Endodermal cell (in vitro differentiated cells): ENCODE measurements around the gene MYL5. TPM values are rescaled to one million over a fixed set of nuclear protein-coding genes. Genes with fewer than 3 reads are reported as not detected.

Source experiments
- DNase-seq: peaks from one replicate; pipeline ENCODE4 v3.0.0-alpha.2; 2017
- H3K27ac ChIP-seq: 2 replicates; pipeline ENCODE4 v1.5.1; 2013; ENCODE audit warnings: mild to moderate bottlenecking, low read depth, low read length, moderate library complexity
- H3K27me3 ChIP-seq: 2 replicates; pipeline ENCODE4 v1.6.1; 2013; ENCODE audit warnings: mild to moderate bottlenecking, low read length, moderate library complexity; ENCODE audit not compliant: insufficient read depth, control insufficient read depth, poor library complexity, severe bottlenecking
- H3K36me3 ChIP-seq: 2 replicates; pipeline ENCODE4 v1.7.0; 2013; ENCODE audit warnings: mild to moderate bottlenecking, low read length, moderate library complexity; ENCODE audit not compliant: control insufficient read depth, insufficient read depth
- H3K4me1 ChIP-seq: one replicate; pipeline ENCODE4 v1.7.0; 2013; ENCODE audit warnings: low read length; ENCODE audit not compliant: control insufficient read depth, insufficient read depth
- H3K4me3 ChIP-seq: 2 replicates; pipeline ENCODE4 v1.5.1; 2013; ENCODE audit warnings: mild to moderate bottlenecking, low read length, moderate library complexity
- H3K9ac ChIP-seq: 2 replicates; pipeline ENCODE4 v1.6.1; 2013; ENCODE audit warnings: mild to moderate bottlenecking, low read length, moderate library complexity; ENCODE audit not compliant: poor library complexity, severe bottlenecking; ENCODE audit errors: extremely low read depth
- H3K9me3 ChIP-seq: 2 replicates; pipeline ENCODE4 v1.6.1; 2013; ENCODE audit warnings: mild to moderate bottlenecking, low read length, moderate library complexity; ENCODE audit not compliant: control insufficient read depth
- H3K27ac Mint-ChIP-seq: 2 replicates; pipeline ENCODE4 v1.8.0; 2020; ENCODE audit warnings: mixed read lengths
- H3K27me3 Mint-ChIP-seq: 2 replicates; pipeline ENCODE4 v1.8.0; 2021; ENCODE audit warnings: mild to moderate bottlenecking, mixed read lengths; ENCODE audit not compliant: insufficient read depth
- H3K36me3 Mint-ChIP-seq: 2 replicates; pipeline ENCODE4 v1.8.0; 2020; ENCODE audit warnings: low read depth, mixed read lengths
- H3K4me1 Mint-ChIP-seq: 2 replicates; pipeline ENCODE4 v1.8.0; 2020; ENCODE audit warnings: mixed read lengths
- H3K4me3 Mint-ChIP-seq: 2 replicates; pipeline ENCODE4 v1.8.0; 2020; ENCODE audit warnings: mild to moderate bottlenecking, moderate library complexity, mixed read lengths
- H3K9me3 Mint-ChIP-seq: 2 replicates; pipeline ENCODE4 v1.8.0; 2020; ENCODE audit warnings: mild to moderate bottlenecking, mixed read lengths
- CTCF ChIP-seq: fragments of 200-600 bp; sonication (generic); conservative IDR thresholded peaks from 2 replicates; pipeline ENCODE4 v1.5.0; 2021; ENCODE audit warnings: antibody characterized with exemption, mild to moderate bottlenecking
- WGBS, 2 experiments: methylation state at CpG; one replicate each; pipeline versions ENCODE4 v1.1.5 to v1.1.7; 2013; ENCODE audit warnings: missing lambda C conversion rate in 2 of 2, mixed read lengths in 1 of 2; ENCODE audit not compliant: insufficient coverage in 1 of 2, insufficient read length in 1 of 2; 5-methylcytosine and 5-hydroxymethylcytosine counted together
- total RNA-seq, 2 donors: library from RNA; stranded (reverse); fragmentation: NEBNext Ultra II Directional in 1 of 2; extraction: Animal tissue kit (Norgen Biotek cat#: 25700) in 1 of 2; gene quantifications; 2 replicates in 1 of 2; 3 replicates in 1 of 2; pipeline ENCODE4 v1.2.1, GENCODE V29; 2021

Gene MYL5
- total RNA-seq, 2 donors from 2014 or later = 20.0 to 23.4 TPM

GRCh38 chr4:707929-708630 is 33.7 kb downstream of the MYL5 start:
- peaks cover 30% of the 10 kb centered on the region for H3K36me3 Mint-ChIP-seq
- H3K36me3 ChIP-seq = peaks cover 34% of the 10 kb centered on the region
- H3K27me3 ChIP-seq = peaks cover 6% of the 10 kb centered on the region
- H3K9me3 Mint-ChIP-seq = peaks cover 10% of the 10 kb centered on the region
- no peak for DNase-seq
- peaks cover 8% of the 10 kb centered on the region for H3K27me3 Mint-ChIP-seq
- H3K4me3 Mint-ChIP-seq = peak overlapping the region; percentile 29
- H3K4me3 ChIP-seq = peak overlapping the region; percentile 89
- no peaks in the 10 kb centered on the region for H3K4me1 Mint-ChIP-seq
- H3K27ac Mint-ChIP-seq = no peak overlapping the region
- 97 to 100% methylated on average over 3 to 11 of the region's 11 CpGs for WGBS, 2 experiments
- no peak overlapping the region for H3K27ac ChIP-seq
- H3K9me3 ChIP-seq = no peaks in the 10 kb centered on the region
- no peak for TF ChIP-seq CTCF
- H3K4me1 ChIP-seq = no peaks in the 10 kb centered on the region
- H3K9ac ChIP-seq = no peak overlapping the region

GRCh38 chr4:708631-708933 is 34.2 kb downstream of the MYL5 start:
- Mint-ChIP-seq H3K36me3 (peaks cover 30% of the 10 kb centered on the region), H3K27ac (no peak overlapping the region)
- H3K36me3 ChIP-seq = peaks cover 37% of the 10 kb centered on the region

GRCh38 chr4:709348-709747 is 35.0 kb downstream of the MYL5 start:
- H3K9ac ChIP-seq = no peak overlapping the region
- no peaks in the 10 kb centered on the region for H3K4me1 ChIP-seq
- no peaks in the 10 kb centered on the region for H3K9me3 ChIP-seq
- peaks cover 5% of the 10 kb centered on the region for H3K27me3 Mint-ChIP-seq
- H3K4me1 Mint-ChIP-seq = no peaks in the 10 kb centered on the region
- no peak overlapping the region for H3K4me3 Mint-ChIP-seq
- H3K4me3 ChIP-seq = peak overlapping the region; percentile 38
- peaks cover 6% of the 10 kb centered on the region for H3K27me3 ChIP-seq
- no peak for DNase-seq
- H3K27ac Mint-ChIP-seq = no peak overlapping the region
- peaks cover 35% of the 10 kb centered on the region for H3K36me3 Mint-ChIP-seq
- H3K9me3 Mint-ChIP-seq = peaks cover 10% of the 10 kb centered on the region
- peaks cover 43% of the 10 kb centered on the region for H3K36me3 ChIP-seq
- WGBS, 2 experiments = 94 to 100% methylated on average over 6 of the region's 6 CpGs
- TF ChIP-seq CTCF = no peak
- no peak overlapping the region for H3K27ac ChIP-seq

More at GRCh38 chr4:708631-708933, 34.2 kb downstream of the MYL5 start:
- DNase-seq = no peak
- H3K4me3 Mint-ChIP-seq = peak overlapping the region; percentile 29
- H3K4me3 ChIP-seq = peak overlapping the region; percentile 89
- H3K4me1 Mint-ChIP-seq = no peaks in the 10 kb centered on the region
- H3K4me1 ChIP-seq = no peaks in the 10 kb centered on the region
- H3K9ac ChIP-seq = no peak overlapping the region
- peaks cover 10% of the 10 kb centered on the region for H3K9me3 Mint-ChIP-seq
- TF ChIP-seq CTCF = no peak
- H3K27ac ChIP-seq = no peak overlapping the region
- 90 to 92% methylated on average over 2 to 6 of the region's 6 CpGs for WGBS, 2 experiments
- H3K27me3 ChIP-seq = peaks cover 6% of the 10 kb centered on the region
- H3K27me3 Mint-ChIP-seq = peaks cover 8% of the 10 kb centered on the region
- H3K9me3 ChIP-seq = no peaks in the 10 kb centered on the region
